ENCODE measurements around the gene EFNA5.

Gene EFNA5

DNA sequence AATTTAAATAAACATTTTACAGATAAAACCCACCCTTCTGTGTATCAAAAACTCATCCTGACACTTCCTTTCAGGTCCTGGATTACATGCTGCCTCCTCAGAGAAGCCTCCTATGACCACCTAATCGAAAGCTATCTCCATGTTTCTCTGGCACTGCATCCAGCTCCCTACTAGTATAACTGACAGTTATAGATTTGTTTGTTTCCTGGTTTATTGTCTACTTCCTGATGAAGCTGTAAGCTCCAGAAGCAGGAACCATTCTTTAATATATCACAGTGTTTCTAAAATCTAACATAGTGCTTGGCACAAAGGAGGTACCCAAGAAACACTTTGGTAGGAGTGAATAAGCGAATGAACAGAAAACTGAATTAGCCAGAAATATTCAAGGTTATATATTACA, 270.4 kb downstream of the EFNA5 start:
- DNase-seq (ENCODE audit: low read depth), result no peak
- TF ChIP-seq, protein P1, sequence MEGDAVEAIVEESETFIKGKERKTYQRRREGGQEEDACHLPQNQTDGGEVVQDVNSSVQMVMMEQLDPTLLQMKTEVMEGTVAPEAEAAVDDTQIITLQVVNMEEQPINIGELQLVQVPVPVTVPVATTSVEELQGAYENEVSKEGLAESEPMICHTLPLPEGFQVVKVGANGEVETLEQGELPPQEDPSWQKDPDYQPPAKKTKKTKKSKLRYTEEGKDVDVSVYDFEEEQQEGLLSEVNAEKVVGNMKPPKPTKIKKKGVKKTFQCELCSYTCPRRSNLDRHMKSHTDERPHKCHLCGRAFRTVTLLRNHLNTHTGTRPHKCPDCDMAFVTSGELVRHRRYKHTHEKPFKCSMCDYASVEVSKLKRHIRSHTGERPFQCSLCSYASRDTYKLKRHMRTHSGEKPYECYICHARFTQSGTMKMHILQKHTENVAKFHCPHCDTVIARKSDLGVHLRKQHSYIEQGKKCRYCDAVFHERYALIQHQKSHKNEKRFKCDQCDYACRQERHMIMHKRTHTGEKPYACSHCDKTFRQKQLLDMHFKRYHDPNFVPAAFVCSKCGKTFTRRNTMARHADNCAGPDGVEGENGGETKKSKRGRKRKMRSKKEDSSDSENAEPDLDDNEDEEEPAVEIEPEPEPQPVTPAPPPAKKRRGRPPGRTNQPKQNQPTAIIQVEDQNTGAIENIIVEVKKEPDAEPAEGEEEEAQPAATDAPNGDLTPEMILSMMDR (IDR thresholded peaks at IDR 0.05; ENCODE audit: insufficient read depth, low read depth, low read length, missing control alignments), result no peak
- H3K4me3 ChIP-seq (ENCODE audit: low read depth, low read length), result no peak overlapping the region

DNA sequence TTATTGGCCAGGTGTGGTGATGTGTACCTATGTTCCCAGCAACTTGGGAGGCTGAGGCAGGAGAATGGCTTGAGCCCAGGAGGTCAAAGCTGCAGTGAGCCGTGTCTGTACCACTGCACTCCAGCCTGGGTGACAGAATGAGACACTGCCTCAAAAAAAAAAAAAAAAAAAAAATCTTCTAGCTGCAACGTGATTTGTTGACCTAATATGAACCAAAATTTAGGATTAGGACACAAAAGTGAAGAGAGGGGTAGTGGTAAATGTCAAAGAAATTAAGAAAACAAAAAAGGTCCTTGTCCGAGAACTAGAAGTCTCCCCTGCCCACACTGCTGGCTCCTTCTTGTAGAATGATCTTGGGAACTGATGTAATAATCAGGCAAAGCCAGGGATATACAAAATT, 272.0 kb downstream of the EFNA5 start:
- no peak overlapping the region for H3K4me3 ChIP-seq (ENCODE audit: low read depth, low read length)
- TF ChIP-seq, protein P1 (IDR thresholded peaks at IDR 0.05; ENCODE audit: insufficient read depth, low read depth, low read length, missing control alignments), result no peak
- DNase-seq (ENCODE audit: low read depth), result no peak

DNA sequence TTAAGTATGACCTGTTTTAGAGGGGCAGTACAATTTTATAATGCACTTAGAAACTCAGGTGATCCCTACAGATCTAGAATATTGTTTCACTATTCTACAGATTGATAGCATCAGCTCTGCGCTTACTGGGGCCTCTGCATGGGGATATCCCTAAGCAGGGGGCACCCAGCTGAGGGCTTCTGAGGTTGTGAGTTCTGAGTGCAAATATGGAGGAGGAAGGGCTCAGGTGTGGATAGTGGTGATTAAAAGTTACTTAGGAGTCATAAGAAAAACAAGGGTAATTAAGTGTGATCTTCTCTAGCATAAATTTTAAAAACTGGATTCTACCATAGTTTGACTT, 274.4 kb downstream of the EFNA5 start:
- no peak overlapping the region for H3K4me3 ChIP-seq (ENCODE audit: low read depth, low read length)
- TF ChIP-seq, protein P1 (IDR thresholded peaks at IDR 0.05; ENCODE audit: insufficient read depth, low read depth, low read length, missing control alignments), result no peak
- DNase-seq (ENCODE audit: low read depth), result no peak

DNA sequence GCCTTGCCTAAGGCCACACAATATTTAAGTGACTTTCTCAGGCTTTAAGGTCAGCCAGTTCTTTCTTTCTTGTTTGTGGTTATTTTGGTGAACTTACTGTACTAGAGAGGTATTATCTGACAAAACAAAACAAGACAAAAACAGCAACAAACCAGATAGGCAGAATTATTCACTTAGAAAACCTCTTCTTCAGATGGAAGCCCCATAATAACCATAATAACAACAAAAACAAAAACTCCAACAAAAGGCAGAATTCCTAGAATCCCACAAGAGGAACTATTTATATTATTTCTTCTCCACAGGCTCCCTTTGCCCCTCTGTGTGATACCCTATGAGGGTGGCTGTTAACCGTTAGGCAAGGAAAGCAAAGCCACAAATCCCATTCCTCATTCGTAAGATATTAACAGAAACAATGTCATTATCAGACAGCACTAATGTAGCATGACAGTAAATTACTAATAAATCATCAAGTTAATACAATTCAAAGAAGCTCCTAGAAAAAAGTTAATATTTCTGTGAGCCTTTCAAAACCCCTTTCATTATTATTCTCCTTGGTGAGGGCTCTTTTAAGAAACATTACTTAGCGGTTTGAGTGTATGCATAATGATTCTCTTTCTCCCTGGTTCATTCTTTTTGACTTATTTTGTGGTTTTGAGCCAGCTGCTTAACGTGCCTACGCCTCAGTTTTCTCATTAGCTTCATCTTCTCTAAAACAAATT, 274.9 kb downstream of the EFNA5 start:
- TF ChIP-seq, protein P1 (IDR thresholded peaks at IDR 0.05; ENCODE audit: insufficient read depth, low read depth, low read length, missing control alignments), result no peak
- peak; percentile 57 for DNase-seq (ENCODE audit: low read depth)
- peak overlapping the region; percentile 31 for H3K4me3 ChIP-seq (ENCODE audit: low read depth, low read length)

DNA sequence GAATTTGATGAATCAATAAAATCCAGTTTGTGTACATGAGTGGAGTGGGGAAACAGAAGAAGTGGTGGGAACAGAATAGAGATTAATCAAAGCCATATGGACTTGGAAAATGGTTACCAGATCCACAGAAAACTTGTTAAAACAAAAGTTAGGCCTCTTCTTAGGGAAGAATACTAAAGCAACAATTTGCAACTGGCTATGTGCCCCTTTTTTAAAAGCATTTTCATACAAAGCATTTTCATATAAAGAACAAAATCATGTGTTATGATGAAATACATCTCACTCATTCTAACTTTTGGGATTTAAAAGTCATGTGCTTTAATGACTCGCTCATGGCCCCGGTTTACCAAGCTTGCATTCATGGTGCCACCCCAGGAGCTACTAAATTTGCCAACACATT, 276.9 kb downstream of the EFNA5 start:
- TF ChIP-seq, protein P1 (IDR thresholded peaks at IDR 0.05; ENCODE audit: insufficient read depth, low read depth, low read length, missing control alignments), result no peak
- DNase-seq (ENCODE audit: low read depth), result no peak
- H3K4me3 ChIP-seq (ENCODE audit: low read depth, low read length), result no peak overlapping the region

DNA sequence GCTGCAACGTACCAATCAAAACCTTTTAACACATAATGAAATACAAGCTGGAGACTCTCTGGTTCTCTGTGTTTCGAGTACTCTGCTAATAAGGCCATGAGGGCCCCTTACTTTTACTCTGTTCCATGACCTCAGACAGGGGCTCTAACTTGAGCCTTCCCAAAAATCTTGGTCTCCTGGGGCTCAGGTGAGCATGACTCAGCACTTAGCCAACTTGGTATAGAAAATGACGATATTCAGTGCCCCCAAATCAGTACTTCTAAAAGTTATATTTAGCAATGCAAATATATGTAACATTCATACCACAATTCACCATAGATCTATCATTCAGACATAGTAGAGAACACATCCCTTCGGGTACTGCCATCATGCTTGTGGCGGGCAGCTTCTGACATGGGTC, 278.9 kb downstream of the EFNA5 start:
- TF ChIP-seq, protein P1 (IDR thresholded peaks at IDR 0.05; ENCODE audit: insufficient read depth, low read depth, low read length, missing control alignments), result no peak
- H3K4me3 ChIP-seq (ENCODE audit: low read depth, low read length), result no peak overlapping the region
- no peak for DNase-seq (ENCODE audit: low read depth)

DNA sequence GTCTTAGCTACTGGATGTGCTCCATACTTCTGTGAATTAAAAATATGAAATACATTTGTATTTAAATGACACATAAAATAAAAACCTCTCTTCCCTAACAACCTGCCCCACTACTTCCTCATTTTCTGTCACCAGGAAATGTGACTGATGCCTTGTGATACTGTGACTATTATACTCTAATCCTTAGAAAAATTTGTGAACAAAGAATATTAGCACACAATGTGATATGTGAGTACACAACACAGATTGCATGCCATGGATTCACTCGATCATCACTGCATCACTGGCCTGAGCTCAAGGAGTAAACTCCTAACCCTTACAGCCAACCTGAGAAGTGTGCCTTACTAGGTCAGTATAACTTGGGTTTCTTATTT, 281.0 kb downstream of the EFNA5 start:
- TF ChIP-seq, protein P1 (IDR thresholded peaks at IDR 0.05; ENCODE audit: insufficient read depth, low read depth, low read length, missing control alignments), result no peak
- no peak overlapping the region for H3K4me3 ChIP-seq (ENCODE audit: low read depth, low read length)
- no peak for DNase-seq (ENCODE audit: low read depth)

Data from GM12865 (cell line).